ENCODE data around the gene POLN.
"Not testable (repeated sequence)": the region's sequence is repeated elsewhere in the genome, so short reads cannot be mapped to it uniquely, and the experiment has no call there.

POLN gene

GRCh38 chr4:2212831-2213230 lies 29.1 kb downstream of the POLN start:
- DNase-seq: no peak

DNA sequence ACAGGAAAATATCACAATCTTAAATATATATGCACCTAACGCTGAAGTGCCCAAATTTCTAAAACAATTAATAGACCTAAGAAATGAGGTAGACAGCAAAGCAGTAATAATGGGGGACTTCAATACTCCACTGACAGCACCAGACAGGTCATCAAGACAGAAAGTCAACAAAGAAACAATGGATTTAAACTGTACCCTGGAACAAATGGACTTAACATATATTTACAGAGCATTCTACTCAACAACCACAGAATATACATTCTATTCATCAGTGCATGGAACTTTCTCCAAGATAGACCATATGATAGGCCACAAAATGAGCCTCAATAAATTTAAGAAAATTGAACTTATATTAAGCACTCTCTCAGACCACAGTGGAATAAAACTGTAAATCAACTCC lies 39.1 kb downstream of the POLN start:
- not testable (repeated sequence) for DNase-seq

DNA sequence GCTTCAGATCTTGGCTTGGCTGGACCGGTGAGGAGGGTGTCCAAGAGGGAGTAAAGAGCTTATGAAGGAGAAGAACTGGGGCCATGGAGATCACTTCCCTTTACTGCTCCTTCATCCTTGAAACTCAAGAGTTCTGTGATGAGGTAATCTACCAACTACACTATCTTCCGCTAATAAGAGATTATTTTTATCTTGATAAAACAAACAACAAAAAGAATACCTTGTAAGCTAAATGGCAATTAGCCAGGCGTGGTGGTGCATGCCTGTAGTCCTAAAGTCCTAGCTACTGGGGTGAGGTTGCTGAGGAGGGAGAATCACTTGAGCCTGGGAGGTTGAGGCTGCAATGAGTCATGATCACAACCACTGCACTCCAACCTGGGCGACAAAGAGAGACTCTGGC lies 47.4 kb downstream of the POLN start:
- no peak for DNase-seq

DNA sequence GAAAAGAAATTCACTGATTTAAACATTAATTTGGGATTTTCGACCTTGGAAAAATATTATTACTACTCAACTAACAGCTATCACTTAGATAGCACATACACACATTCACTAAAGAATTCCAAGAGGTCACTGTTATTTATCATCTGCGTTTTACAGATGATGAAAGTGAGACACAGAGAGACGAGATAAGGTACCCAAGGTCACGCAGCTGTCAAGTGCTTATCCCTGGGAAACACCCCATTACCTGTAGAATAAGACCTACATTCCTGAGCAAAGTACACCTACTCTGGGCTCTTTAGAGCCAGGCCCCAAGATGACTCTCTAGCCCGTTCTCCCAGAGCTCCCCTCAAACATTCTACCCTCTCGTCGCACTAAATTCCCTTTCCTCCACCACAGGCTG lies 48.6 kb downstream of the POLN start:
- no peak for DNase-seq

GRCh38 chr4:2186865-2187172 lies 55.1 kb downstream of the POLN start:
- DNase-seq: no peak

DNA sequence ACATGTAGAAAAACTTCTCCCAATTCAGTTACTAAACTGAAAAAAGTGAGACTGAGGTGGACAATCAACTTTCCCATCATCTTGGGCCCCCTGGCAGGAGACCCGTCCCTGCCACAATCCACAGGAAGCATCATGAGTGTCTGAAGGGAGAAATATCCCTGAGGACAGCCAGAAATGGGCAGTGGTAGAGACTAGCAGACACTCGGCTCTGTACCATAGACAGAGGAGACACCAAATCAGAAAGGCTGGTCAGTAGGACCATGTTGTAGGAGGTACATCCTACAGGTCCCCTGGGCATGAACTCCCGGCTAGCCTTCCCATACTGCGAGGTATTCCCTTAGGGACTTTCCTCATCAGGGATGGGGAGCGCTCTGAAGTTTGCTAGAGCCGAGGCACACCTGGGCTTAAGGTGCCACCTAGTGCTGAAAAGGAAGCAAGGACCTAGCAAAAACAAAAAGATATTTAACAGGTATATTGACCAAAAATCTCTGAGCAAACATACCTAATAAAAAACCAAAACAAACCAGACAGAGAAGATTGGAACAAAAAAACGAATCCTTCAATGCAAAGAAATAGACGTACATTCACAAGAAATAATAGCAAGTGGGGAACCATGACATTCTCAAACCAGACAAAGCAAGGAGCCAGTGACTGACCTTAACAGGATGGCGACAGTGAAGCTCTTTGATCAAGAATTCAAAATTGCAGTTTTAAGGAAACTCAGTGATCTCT lies 55.6 kb downstream of the POLN start:
- no peak for DNase-seq

DNA sequence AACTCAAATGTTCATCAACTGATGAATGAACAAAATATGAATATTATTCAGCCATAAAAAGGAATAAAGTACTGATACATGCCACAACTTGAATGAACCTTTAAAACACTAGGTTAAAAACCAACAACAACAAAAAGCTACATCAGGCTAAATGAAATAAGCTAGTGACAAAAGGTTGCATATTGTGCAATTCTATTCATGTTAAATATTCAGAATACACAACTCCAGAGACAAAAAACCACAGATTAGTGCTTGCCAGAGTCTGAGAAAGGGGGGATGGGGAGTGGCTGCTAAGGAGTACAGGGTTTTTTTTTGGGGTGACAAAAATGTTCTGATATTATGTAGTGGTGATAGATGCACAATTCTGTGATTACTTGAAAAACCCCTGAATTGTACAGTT lies 58.5 kb downstream of the POLN start:
- DNase-seq: no peak

DNA sequence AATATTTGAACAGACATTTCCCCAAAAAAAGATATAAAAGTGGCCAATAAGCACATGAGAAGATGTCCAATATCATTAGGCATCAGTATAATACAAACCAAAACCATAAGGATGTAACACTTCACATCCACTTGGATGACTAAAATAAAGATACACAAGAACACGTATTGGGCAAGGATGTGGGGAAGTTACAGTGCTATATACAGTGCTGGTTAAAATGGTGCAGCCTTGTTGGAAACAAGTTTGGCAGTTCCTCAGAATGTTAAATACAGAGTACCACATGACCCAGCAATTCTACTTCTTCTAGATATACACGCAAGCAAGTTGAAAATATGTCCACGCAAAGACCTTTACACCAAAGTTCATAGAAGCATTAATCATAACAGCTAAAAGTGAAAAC lies 58.9 kb downstream of the POLN start:
- DNase-seq: peak; percentile 48 to 52

DNA sequence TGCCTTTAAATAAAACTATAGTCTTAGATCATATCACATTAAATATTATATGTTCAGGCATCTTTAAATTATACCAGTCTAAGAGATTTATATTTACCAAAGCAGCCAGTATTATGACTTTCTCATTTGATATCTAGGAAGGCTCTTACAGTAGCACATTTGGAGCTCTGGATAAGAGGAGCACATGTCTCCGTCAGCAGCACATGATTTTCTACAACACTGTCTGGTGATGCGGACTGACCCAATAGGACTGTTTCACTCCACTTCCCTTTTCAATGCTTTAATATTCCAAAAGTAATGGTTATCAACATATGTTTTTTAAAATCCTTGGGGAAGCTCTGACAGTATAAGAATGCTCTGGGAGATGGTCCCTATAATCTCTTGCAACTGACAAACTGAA lies 61.5 kb downstream of the POLN start:
- DNase-seq: peak in 1 of 2 donors; percentile 6

GRCh38 chr4:2179717-2180116 lies 62.2 kb downstream of the POLN start:
- no peak for DNase-seq

DNA sequence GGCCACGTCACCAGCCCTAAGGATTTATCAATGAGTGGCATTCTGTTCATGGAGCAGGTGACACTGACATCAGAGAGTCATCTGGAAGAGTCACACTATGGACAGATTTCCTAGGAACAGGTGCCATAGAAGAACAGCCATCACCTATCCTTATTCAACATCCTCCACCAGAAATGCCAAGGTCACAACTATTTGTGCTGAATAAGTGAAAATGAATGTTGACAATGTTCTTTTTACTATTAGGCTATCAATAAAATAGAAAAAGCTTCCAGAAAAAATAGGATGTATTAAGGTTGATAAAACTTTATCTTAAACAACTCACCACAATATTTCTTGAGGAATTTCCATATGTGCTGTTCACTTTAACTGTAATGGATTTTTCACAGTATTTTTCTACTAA lies 62.9 kb downstream of the POLN start:
- no peak for DNase-seq

GRCh38 chr4:2177443-2178093 lies 64.4 kb downstream of the POLN start:
- DNase-seq: no peak

DNA sequence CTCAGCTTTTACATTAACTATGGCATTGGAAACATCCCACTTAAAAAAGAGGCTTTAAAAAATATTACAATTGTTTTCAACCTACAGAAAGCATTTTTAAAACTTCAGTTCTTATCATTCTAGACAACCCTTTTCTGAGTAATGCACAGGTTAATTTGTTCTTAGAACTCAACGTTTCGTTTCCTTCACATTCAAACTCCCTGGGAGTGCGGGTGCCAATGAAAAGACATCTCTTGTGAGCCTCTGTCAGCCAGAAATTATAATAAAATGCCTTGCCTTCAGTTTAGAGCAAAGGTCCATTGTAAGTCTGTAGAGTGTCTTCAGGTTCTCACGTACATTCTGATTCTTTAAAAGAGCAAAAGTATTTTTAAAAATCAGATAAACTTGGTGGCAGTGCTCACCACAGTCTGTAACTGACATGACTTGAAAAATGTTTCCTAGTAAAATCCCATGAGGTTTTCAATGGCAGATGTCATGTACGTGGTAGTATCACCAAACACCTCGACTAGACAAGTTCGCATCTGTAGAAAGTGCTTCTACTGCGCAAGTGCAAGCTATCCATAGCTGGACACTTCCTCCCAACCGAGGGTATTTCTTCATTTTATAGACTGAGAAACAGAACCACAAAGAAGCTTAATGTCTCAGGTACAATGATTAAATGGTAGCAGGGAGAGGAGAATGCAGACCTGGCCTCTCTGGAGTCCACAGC lies 65.8 kb downstream of the POLN start:
- DNase-seq: no peak

- no peak for DNase-seq
Measured at GRCh38 chr4:2174061-2174460, 67.9 kb downstream of the POLN start.

DNA sequence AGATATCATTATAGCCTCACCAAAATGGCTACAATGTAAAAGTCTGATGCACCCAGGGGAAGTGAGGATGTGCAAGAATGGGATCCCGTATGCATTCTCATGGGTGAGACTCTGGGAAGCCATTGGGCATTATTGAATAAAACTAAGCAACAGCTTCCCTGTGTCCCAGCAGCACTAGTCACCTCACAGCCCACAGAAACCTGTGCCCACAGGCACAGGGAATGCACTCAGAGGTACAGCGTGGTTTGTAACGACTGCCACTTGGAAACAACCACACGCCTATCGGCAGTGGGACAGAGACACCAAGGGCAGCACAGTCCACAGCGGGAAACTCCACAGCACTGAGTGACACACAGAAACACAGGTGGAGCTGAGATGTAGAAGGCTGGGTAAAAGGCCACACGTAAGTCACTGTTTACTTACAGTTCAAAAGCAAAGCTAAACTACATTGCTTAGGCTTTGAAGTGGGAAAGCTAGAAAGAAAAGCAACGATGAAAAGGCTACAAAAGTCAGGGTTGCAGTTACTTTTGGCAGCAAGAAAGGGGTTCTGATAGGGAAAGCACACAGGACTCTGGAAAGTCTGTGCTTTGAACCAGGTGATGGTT lies 69.2 kb downstream of the POLN start:
- no peak for DNase-seq

DNA sequence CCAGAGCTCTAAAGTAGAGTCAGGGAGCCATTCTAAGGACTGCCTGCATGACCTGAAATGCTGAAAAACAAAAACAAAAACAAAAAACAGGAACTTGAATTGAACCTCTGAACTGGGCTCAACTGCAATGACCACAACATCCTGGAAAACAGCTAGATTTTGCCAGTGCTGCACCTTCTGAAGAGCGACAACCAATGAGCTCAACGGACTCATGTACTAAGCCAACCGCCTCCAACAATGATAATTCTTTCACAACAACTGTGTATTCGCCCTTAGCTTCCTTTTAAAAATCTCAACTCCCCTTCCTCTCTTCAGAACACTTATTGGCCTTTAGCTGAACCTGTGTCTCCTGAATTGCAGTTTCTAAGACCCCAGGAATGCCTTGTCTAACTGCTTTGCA lies 69.8 kb downstream of the POLN start:
- DNase-seq: peak; percentile 14 to 51

- DNase-seq: no peak
Measured at GRCh38 chr4:2168469-2169319, 73.2 kb downstream of the POLN start.

DNA sequence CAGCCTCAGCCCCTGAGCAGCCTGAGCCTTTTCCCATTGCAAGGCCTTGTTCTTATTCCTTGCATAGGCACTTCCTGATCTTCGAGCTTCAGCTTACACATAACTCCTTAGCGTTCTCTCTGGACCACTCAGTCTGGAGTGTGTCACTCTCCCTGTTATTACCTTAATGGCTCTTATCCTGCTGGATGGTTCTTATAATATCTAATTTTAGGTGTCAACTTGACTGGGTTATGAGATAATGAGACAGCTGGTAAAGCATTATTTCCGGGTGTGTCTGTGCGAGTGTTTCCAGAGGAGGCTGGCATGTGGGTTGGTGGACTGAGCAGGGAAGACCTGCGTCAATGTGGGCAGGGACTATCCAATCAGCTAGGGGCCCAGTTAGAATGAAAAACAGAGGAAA lies 75.7 kb downstream of the POLN start:
- DNase-seq: no peak

GRCh38 chr4:2165391-2165790 lies 76.5 kb downstream of the POLN start:
- DNase-seq: no peak

- DNase-seq: no peak
Measured at GRCh38 chr4:2163311-2163821, 78.6 kb downstream of the POLN start.

- DNase-seq: not testable (repeated sequence)
Measured at GRCh38 chr4:2161092-2161703, 80.7 kb downstream of the POLN start.

DNA sequence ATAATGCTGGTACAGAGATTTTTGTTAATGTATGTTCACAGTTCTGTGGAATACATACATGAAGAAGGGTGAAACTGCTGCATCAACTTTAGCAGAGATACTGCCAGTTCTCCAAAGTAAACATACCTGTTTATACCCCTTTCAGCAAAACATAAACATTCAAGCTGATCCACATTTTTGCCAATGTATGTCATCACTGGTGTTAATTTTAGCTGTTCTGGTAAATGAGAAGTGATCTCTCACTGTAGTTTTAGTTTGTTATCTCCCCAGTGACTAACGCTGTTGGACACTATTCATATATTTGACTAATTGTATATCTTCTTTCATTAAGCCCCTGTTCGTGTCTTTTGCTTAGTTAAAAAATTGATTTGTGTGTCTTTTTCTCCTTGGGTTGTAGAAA lies 82.0 kb downstream of the POLN start:
- DNase-seq: no peak

Measured in inflammatory macrophage treated with lipopolysaccharide for 1 hour (primary cell).